OCI-M1 (cell line): ENCODE data around the gene HNRNPUL1.
"Not testable (repeated sequence)": the region's sequence is repeated elsewhere in the genome, so short reads cannot be mapped to it uniquely, and the experiment has no call there.

Experiments used
- DNase-seq: peaks from one replicate; lab custom pipeline; 2025; lab: John Stamatoyannopoulos, UW

Gene HNRNPUL1

DNA sequence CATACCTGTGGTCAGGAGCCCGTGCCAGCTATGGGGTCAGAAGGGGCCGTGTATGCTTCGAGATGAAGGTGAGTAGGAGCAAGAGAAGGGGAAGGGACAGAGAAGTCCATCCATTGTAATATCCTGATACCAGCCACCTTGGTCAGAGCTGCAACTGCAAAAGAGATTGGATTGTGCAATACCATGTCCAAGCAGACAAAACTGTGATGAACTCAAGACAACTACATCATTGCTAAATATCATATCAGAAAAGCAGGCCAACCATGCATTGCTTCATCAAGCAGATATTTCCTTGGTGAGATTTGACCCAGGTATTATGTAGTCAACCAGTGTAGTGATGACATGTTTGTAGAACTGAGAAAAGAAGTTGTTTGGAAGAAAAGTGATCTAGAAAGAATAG, 12.1 kb downstream of the HNRNPUL1 start:
- DNase-seq, result peak; percentile 17

DNA sequence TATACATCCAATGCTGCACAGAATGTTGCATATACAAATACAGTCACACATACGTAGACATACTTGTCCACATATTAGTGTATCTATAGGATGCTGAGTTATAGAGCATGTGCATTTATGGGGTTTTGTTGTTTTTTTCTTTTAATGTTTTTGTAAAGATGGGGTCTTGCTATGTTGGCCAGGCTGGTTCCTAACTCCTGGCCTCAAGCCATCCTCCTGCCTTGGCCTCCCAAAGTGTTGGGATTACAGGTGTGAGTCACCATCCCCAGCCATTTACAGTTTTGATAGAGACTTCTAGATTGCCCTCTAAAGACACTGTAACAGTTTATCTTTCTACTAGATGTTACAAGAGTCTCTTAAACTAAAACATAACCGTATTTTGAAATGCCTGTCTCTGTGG, 14.3 kb downstream of the HNRNPUL1 start:
- no peak for DNase-seq

DNA sequence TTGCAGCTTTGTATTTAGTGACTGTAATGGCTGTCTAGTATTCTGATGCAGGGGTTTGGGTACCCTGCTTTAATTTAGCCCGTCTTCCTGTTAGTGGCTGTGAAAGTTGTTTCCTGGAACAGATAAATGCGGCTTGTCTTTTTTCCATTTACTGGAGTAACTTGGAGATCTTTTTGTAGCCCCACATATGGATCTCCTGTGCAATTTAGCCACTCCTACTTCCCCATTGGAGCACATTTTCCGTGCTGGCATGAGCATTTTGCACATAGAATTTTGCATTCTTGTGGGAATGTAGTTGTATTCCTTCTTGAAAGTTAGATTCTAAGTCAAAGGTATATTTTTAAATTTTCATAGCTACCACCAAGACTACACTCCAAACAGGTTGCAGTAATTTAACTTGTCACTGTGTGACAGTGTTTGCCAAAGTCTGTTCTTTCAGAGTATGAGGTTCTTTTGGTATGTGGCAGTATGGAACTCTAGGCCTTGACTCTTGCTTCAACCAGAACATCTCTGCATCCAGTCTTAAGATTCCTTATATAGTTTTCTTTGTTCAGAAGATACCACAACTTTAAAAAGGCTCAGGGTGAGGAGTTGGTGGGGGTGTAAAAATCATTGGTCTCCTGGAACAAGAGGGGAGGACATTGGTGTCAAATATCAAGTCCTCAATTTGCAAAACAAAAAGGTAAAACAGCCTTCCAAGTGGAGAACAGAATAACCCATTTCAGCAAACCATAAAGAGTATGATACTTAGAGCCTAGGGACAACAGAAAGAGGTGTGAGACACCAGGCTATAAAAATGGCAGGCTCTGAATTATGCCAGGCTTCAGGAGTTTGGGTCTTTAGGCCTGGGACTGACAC, 24.7 kb downstream of the HNRNPUL1 start:
- no peak for DNase-seq

DNA sequence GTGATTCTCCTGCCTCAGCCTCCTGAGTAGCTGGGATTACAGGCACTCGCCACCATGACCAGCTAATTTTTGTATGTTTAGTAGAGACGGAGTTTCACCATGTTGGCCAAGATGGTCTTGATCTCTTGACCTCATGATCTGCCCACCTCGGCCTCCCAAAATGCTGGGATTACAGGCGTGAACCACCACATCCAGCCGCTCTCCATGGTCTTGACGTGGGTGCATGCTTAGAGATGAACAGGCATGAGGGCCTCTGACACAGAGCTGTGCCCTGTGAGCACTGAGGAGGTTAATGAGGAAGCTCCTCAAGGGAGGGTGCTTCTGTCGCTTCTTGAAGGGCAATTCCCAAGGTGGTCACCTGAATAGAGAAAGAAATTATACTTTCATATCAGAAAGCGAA, 25.6 kb downstream of the HNRNPUL1 start:
- DNase-seq, result not testable (repeated sequence)

DNA sequence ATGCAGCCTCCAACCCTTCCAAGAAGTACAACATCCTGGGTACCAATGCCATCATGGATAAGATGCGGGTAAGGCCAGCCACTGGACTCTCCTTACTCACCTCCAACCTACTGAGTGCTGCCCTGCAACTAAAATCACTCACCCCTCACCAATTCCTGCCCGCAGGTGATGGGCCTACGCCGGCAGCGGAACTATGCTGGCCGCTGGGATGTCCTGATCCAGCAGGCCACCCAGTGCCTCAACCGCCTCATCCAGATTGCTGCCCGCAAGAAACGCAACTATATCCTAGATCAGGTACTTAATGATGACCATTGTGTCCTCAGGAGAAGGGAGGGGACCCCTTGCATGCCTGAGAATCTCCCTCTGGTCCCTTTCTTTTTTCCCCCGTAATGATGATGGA, 30.2 kb downstream of the HNRNPUL1 start:
- no peak for DNase-seq

DNA sequence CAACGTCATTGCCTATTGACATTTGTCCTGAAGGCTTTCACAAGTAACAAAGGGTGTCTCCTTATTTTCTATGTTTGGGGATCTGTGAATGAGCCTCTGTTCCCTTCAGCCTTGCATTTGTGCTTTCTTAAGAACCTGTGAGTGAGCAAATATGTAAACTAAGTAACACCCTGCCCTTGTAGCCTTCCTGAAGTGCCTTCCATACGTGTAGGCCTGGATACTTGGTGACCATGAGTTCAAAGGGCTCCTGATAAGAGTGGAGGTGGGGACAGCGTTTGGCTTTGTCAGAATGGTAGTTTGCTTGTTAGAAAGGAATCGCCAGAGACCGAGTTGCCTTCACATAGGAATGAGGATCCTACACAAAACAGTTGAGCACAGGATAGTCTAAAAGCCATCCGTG, 31.3 kb downstream of the HNRNPUL1 start:
- no peak for DNase-seq

DNA sequence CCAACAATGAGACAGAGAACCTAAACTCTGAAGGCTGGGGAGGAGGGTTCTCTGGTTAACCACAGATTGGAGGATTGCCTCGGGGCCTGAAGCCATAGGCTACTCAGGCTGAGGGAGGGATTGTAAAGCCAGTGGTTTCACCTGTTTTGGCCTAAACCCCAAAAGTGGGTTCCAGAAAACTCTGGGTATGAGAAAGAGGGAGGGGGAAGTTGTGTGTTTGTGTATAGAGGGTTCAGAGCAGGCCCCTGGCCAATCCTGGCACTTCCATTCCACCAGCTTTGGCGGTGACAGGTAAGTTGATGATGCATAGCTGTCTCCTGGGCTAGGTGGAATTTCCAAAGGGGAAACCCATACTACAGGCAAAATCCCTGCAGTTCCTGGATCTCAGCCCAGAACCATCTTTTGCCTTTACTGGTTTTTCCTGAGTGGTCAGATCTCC, 32.3 kb downstream of the HNRNPUL1 start:
- DNase-seq, result no peak

DNA sequence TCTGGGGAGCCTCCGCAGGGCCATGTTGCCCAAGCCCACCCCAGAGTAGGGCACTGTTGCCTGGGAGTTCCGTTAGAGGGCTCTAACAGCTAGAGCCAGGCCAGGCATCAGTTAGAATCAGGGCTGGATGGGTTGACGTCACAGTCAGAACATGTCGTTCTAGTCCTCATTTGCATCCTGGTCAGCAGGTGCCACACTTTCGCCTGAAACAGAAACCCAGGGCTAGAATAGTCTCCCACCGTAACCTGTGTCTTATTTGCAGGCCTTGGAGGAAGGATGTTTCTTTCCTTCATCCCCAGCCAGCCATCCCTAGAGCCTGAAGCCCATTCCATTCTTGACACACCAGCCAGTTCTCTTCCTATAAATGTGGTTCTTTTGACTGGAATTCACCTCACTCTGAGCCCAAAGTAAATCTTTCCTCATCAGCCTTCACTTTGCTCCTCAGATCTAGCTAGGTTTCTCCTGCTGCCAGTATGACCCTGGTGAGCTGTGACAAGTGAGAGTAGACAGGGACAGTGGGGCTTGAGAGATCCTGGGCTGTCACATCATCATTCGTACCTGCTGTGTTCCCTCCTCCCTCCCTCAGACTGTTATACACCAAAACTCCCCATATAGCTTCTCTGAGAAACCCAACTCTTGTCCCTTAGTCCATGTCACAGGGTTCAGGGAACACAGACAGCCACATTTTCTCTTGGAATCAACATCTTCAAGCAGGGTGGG, 33.6 kb downstream of the HNRNPUL1 start:
- DNase-seq, result no peak

DNA sequence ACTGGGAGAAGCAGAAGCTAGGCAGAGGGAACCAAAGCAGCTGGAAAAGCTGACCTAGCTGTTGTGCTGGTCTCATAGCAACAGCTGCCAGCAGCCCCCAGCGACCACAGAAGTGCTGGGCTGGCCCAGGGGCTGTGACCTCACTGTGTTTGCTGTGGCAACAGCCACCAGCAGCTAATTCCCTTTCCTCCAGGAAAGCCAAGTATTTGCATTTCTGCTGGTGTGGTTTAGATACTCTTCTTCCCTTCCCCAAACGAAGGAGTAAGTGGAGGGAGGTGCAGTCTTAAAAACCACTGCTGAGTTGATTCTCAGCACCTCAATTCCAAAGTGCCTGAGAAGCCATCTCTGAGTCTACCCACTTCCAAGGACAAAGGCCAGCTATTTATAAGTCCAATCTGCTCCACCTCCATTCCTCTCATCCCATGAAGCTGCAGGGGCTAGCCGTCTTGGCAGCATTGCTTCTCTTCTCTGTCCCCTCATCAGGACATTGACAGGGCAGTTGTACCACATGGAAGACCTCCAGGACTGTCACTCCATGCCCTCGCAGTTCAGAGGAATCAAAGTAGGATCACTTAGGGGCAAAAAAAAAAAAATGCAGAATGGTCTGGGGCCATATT, 34.3 kb downstream of the HNRNPUL1 start:
- no peak for DNase-seq

DNA sequence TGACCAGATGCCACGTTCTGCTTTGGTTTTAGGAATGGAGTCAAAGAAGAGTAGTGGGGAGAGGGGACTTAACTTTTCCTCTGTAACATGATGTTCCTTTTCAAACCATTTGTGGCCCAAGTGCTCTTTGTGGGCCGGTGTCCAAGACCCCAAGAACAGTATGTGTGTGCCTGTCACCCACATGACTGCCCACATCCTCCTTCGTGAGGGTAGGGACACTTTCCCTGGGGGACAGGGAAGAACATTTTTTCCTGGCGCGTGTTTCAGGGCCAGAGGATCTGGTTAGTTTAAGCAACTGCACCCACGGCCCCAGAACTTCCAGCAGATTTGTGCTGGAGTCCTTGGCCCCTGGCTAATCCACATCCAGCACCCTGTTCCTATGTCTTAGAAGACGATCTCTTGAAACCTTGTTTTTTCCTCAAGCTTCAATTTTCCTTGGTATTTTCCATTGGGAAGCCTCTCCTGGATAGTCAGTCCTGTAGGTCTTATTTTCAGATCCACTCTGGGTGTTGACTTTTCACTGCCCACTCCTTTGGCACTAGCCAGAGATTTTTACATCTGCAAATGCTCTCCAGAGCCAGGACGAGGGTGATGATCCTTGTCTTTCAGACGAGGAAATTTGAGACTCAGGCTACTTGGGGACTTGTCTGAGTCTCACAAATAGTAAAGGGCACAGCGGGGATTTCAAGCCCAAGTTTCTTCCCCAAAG, 35.0 kb downstream of the HNRNPUL1 start:
- DNase-seq, result no peak

DNA sequence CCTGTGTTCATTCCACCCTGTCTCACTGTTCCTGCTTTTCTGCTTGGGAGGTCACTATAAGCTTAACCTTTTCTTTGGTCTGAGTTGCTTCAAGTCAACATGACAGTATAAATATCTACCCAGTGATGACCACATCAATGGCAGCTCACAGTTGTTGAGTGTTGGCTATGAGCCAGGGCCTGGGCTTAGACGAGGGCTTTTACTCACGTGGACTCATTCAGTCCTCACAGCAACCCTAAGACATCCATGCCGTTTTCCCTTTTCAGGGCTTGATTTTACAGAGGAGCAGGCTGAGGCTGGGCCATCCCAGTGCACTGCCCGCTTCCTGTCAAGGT, 35.5 kb downstream of the HNRNPUL1 start:
- no peak for DNase-seq

DNA sequence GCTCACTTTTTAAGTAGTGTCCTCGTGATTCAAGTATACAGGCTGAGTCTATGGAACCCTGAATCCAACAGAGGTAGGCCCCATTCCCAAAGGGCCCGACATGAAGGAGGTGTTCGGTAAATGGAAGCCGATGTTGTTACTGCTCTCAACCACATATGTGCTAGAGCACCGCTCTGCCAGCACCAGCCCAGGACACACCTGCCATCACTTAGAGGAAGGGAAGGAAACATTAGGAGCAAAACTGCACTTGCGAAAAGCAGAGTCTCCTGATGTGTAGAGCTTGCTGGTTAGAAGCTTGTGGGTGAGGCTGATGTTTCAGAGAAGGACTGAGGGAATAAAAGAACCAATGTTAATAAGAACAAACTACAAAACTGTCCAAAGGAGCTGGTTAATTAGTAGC, 36.4 kb downstream of the HNRNPUL1 start:
- no peak for DNase-seq

DNA sequence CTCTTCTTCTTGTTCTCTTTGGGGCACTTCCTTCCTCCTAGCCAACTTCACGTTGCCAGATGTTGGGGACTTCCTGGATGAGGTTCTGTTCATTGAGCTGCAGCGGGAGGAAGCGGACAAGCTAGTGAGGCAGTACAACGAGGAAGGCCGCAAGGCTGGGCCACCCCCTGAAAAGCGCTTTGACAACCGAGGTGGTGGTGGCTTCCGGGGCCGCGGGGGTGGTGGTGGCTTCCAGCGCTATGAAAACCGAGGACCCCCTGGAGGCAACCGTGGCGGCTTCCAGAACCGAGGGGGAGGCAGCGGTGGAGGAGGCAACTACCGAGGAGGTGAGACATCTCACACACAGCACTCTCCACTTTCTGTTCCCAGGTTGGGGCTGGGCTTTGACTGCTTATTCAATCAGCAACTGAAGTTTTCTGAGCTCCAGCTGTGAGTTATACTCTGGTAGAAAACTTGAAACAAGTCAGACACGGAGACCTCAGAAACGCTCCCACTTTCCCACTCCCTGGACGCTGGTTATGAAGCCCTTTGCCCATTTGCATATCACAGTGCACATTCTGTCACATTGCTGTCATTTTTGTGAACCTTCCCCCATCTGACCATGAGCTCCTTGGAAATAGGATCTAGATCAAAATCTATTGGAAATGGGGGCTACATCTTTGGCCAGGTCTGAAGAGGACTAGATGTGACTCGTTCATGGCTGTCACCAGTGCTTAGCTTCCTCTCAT, 38.6 kb downstream of the HNRNPUL1 start:
- DNase-seq, result no peak

DNA sequence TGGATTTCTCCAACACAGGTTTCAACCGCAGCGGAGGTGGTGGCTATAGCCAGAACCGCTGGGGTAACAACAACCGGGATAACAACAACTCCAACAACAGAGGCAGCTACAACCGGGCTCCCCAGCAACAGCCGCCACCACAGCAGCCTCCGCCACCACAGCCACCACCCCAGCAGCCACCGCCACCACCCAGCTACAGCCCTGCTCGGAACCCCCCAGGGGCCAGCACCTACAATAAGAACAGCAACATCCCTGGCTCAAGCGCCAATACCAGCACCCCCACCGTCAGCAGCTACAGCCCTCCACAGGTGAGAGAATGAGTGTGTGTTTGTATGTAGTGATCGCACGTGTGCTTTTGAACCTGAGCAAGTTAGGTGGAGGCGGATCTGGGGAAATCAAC, 39.8 kb downstream of the HNRNPUL1 start:
- no peak for DNase-seq

DNA sequence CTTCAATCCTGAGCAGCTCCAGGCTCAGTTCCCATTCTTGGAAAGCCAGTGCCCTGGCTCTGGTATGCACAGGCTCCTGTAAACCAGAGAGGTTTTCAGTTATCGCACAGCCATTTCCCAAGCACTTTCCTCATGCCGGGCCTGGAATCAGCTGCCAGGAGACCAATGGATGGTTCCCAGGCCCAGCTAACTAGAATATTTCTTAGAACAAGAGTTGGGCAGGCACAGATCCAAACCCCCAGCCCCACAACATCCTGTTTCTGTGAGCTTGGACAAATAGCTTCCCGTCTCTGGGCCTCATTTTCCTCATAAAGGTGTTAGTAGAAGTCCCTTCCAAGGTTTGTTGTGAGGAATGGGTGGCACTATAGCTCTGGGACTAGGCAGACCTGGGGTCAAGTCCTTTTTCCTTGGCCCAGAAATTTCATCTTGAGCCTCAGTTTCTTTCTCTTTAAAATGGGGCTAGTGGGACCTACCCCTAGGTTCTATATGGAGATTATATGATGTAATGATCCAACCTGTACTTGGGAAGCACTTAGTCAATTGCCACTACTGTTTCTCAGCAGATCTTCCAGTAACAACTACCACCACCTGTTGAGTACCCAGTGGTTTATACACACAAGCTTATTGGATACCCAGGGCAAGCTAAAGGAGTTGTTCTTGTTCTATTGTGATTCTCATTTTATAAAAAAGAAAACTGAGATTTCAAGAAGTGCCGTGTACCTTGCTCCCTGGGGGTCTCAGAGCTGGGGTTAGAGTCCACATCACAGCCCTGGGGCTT, 40.7 kb downstream of the HNRNPUL1 start:
- DNase-seq, result no peak

DNA sequence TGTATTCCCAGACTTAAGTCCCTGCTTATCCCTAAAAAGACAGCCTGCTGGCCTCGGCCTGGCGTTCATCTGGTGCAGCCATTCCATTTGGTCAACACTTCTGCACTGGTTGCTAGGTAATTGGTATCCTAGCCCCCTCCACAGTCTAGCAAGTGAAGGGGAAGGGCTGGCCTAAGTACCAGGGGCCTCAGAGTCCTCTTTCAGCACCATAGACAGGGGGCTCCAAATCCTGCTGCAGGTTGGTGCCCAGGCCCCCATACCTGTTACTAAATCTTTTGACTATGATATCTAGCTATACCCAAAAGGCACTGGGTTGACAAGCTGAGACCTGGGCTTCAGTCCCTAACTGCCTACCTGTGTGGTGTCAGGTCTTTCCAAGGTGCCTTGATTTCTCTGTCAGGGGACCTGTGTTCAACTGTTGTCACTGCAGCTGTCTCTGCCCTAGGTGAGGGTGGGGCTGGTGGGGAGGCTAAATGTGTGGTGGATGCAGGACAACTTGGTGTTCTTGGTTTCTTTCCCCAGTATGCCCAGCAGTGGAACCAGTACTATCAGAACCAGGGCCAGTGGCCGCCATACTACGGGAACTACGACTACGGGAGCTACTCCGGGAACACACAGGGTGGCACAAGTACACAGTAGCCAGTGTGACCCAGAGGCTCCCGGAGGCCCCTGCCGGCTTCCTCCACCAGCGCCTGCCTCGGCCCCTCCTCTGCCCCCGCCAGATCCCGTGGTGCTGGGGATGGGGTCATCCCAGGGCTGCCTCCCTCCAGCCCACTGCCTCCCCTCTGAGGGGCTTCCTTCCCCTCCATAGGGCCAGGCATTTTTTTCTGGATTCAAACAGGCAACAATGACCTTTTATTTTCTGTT, 42.0 kb downstream of the HNRNPUL1 start:
- DNase-seq, result no peak

DNA sequence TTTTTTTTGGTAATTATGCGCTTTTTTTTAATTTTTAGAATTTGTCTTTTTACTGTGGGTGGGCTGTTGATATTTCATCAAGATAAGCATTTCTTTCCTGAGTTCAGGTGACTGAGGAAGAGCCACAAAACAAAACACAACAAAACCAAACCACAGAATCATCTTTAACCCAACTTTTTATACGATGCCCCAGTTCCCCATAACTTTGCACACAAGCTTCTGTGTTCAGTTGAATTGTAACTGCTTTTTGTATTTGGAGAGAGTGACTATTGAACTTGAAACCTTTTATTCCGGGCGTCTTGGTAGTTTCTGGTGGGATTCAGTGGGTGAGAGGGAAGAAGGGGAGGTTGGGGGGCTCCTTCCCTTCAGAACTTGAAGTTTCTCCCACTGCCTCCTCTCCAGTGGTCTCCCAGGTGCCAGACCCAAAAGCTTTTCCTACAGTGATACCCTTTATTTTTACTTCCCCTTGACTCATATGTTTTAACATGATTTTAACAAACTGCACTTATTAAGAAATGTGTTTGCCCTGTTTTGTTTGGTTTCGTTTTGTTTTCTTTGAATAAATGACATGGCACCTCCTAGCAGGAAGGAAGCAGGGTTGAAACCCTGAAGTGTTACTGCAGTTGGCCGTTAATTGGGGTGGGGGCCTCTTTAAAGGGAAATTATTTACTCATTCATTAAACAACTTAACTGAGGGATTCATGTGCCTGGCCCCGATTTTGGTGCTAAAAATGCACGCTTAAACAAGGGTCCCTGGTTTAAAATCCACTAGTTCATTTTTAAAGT, 43.1 kb downstream of the HNRNPUL1 start:
- peak; percentile 22 for DNase-seq

DNA sequence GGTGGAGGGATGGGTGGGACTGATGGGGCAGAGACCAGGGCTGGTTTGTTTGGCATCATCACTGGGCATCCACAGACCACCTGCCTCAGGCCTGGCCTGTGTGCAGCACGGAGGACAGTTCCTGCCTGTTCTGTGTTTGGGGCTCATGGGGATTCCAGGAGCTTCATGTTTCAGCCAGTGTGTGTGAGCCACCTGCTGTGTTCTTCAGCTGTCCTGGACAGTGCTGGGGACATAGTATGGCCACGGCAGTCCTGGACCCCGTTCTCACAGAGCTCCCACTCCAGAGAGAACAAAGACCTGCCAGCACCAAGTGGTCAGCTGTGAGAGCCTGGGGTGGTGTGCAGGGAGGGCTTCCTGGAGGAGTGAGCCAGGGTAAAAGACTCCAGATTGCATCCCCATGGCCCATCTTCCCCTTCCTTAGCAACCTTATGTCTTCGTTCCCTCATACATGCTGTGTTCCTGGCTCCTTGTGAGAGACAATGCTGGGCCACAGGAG, 43.8 kb downstream of the HNRNPUL1 start:
- DNase-seq, result no peak
